OCI-LY7 (cell line): ENCODE measurements around the gene ZFAND5.

ENCODE experiments used
- EZH2phosphoT487 ChIP-seq: fragments of 200-600 bp; sonication (generic); IDR thresholded peaks from 2 replicates; pipeline ENCODE4 v1.6.1; 2018; ENCODE audit warnings: low read depth, borderline replicate concordance, mild to moderate bottlenecking, mixed run types, antibody characterized with exemption, low read length, moderate library complexity, mixed read lengths
- TF ChIP-seq, protein P1 (sequence below): fragments of 200-600 bp; sonication (generic); conservative IDR thresholded peaks from 2 replicates; pipeline ENCODE4 v1.5.1; 2014; ENCODE audit warnings: mild to moderate bottlenecking, antibody characterized with exemption, low read length, moderate library complexity, mixed read lengths

DNA sequence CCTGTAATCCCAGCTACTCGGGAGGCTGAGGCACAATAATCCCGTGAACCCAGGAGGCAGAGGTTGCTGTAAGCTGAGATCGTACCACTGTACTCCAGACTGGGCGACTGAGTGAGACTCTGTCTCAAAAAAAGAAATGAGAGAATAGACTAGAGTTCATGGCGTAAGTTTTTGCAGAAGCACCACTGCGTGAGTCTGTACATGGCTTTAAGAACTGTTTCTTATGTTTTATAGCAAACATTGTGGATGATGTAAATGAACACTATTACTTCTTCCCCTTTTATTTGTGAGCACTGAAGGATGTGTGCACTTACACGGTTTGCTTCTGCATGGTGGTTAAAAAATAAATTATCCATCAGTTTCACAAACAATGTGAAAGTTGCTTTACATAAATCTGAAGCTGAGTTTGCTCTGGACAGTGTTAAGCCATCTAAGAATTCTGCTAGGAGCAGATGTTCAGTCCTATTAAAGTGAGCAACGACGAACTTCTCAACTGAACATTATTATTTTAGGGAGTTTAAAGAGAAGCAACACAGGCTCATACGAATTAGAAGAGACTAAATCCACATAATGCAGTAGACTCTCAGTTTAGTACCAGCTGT, 52.5 kb downstream of the ZFAND5 start:
- TF ChIP-seq, protein P1, sequence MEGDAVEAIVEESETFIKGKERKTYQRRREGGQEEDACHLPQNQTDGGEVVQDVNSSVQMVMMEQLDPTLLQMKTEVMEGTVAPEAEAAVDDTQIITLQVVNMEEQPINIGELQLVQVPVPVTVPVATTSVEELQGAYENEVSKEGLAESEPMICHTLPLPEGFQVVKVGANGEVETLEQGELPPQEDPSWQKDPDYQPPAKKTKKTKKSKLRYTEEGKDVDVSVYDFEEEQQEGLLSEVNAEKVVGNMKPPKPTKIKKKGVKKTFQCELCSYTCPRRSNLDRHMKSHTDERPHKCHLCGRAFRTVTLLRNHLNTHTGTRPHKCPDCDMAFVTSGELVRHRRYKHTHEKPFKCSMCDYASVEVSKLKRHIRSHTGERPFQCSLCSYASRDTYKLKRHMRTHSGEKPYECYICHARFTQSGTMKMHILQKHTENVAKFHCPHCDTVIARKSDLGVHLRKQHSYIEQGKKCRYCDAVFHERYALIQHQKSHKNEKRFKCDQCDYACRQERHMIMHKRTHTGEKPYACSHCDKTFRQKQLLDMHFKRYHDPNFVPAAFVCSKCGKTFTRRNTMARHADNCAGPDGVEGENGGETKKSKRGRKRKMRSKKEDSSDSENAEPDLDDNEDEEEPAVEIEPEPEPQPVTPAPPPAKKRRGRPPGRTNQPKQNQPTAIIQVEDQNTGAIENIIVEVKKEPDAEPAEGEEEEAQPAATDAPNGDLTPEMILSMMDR: no peak
- no peak for TF ChIP-seq EZH2phosphoT487
